Measurements from ENCODE around the gene CYP20A1.
"Not testable (repeated sequence)": the region's sequence is repeated elsewhere in the genome, so short reads cannot be mapped to it uniquely, and the experiment has no call there.

Gene CYP20A1

GRCh38 chr2:203209538-203209937 is 29.3 kb upstream of the CYP20A1 start:
- no peak overlapping the region for H2AFZ ChIP-seq (ENCODE audit: low read length)
- no peaks in the 10 kb centered on the region for H3K9me3 ChIP-seq (ENCODE audit: insufficient read depth, low read depth, low read length)
- H3K9ac ChIP-seq (ENCODE audit: low read depth, low read length, poor library complexity, severe bottlenecking), result no peak overlapping the region
- no peak for TF ChIP-seq EZH2phosphoT487 (IDR thresholded peaks at IDR 0.05; ENCODE audit: borderline replicate concordance)
- no peak for TF ChIP-seq CTCF (conservative IDR thresholded peaks at IDR 0.05; ENCODE audit: low read length)
- H3F3A ChIP-seq (ENCODE audit: low read depth), result no peaks in the 10 kb centered on the region
- no peak overlapping the region for H3K4me3 ChIP-seq (ENCODE audit: low read length, poor library complexity, severe bottlenecking)
- no peaks in the 10 kb centered on the region for H3K27me3 ChIP-seq (ENCODE audit: insufficient read depth, low read length, poor library complexity, severe bottlenecking)
- H3K36me3 ChIP-seq (ENCODE audit: insufficient read depth, low read length), result no peaks in the 10 kb centered on the region
- no peaks in the 10 kb centered on the region for H3K4me1 ChIP-seq (ENCODE audit: insufficient read depth, low read length, poor library complexity, severe bottlenecking)
- no peaks in the 10 kb centered on the region for H3K79me2 ChIP-seq (ENCODE audit: insufficient read depth, low read length)
- H3K4me2 ChIP-seq (ENCODE audit: low read depth, low read length, poor library complexity, severe bottlenecking), result no peak overlapping the region
- H4K20me1 ChIP-seq (ENCODE audit: insufficient read depth, low read length, poor library complexity, severe bottlenecking), result no peaks in the 10 kb centered on the region
- no peaks in the 10 kb centered on the region for H3K9me2 ChIP-seq (replicated peaks; ENCODE audit: low read depth, low read length)

GRCh38 chr2:203225423-203226039 is 13.3 kb upstream of the CYP20A1 start:
- Histone ChIP-seq H3K4me3 (ENCODE audit: low read length, poor library complexity, severe bottlenecking) (no peak overlapping the region), H3K9me3 (ENCODE audit: insufficient read depth, low read depth, low read length) (no peaks in the 10 kb centered on the region), H3K4me2 (ENCODE audit: low read depth, low read length, poor library complexity, severe bottlenecking) (no peak overlapping the region), H3K36me3 (ENCODE audit: insufficient read depth, low read length) (no peaks in the 10 kb centered on the region), H2AFZ (ENCODE audit: low read length) (no peak overlapping the region), H3K9me2 (replicated peaks; ENCODE audit: low read depth, low read length) (no peaks in the 10 kb centered on the region), H3F3A (ENCODE audit: low read depth) (no peaks in the 10 kb centered on the region), H4K20me1 (ENCODE audit: insufficient read depth, low read length, poor library complexity, severe bottlenecking) (no peaks in the 10 kb centered on the region), H3K9ac (ENCODE audit: low read depth, low read length, poor library complexity, severe bottlenecking) (no peak overlapping the region), H3K79me2 (ENCODE audit: insufficient read depth, low read length) (no peaks in the 10 kb centered on the region), H3K27me3 (ENCODE audit: insufficient read depth, low read length, poor library complexity, severe bottlenecking) (no peaks in the 10 kb centered on the region), H3K4me1 (ENCODE audit: insufficient read depth, low read length, poor library complexity, severe bottlenecking) (no peaks in the 10 kb centered on the region)
- TF ChIP-seq EZH2phosphoT487 (IDR thresholded peaks at IDR 0.05; ENCODE audit: borderline replicate concordance) (no peak), CTCF (conservative IDR thresholded peaks at IDR 0.05; ENCODE audit: low read length) (peak; percentile 74)

GRCh38 chr2:203229674-203230073 is 9.1 kb upstream of the CYP20A1 start:
- not testable (repeated sequence) for H3K4me3 ChIP-seq (ENCODE audit: low read length, poor library complexity, severe bottlenecking); H3K4me2 ChIP-seq (ENCODE audit: low read depth, low read length, poor library complexity, severe bottlenecking); H3K27me3 ChIP-seq (ENCODE audit: insufficient read depth, low read length, poor library complexity, severe bottlenecking); H3K9me3 ChIP-seq (ENCODE audit: insufficient read depth, low read depth, low read length); H3K79me2 ChIP-seq (ENCODE audit: insufficient read depth, low read length); H4K20me1 ChIP-seq (ENCODE audit: insufficient read depth, low read length, poor library complexity, severe bottlenecking); H2AFZ ChIP-seq (ENCODE audit: low read length); H3K9me2 ChIP-seq (replicated peaks; ENCODE audit: low read depth, low read length); H3K36me3 ChIP-seq (ENCODE audit: insufficient read depth, low read length); H3K4me1 ChIP-seq (ENCODE audit: insufficient read depth, low read length, poor library complexity, severe bottlenecking); H3F3A ChIP-seq (ENCODE audit: low read depth); H3K9ac ChIP-seq (ENCODE audit: low read depth, low read length, poor library complexity, severe bottlenecking)

Data from Loucy (cell line).